Measurements from ENCODE around the gene OPN4.

Gene OPN4

GRCh38 chr10:86663576-86664339 lies 9.4 kb downstream of the OPN4 start:
- DNase-seq, result no peak

- no peak for DNase-seq
Measured at GRCh38 chr10:86664341-86665217, 10.2 kb downstream of the OPN4 start.

- no peak for DNase-seq
Measured at GRCh38 chr10:86665218-86665607, 10.9 kb downstream of the OPN4 start.

- DNase-seq, result no peak
Measured at GRCh38 chr10:86665868-86666267, 11.5 kb downstream of the OPN4 start.

GRCh38 chr10:86666538-86666937 lies 12.2 kb downstream of the OPN4 start:
- DNase-seq, result no peak

GRCh38 chr10:86667421-86668181 lies 13.3 kb downstream of the OPN4 start:
- DNase-seq, result no peak

GRCh38 chr10:86668297-86669165 lies 14.2 kb downstream of the OPN4 start, which contains the start of gene LDB3:
LDB3 (plus strand) TSS chr10:86668511; CDS start chr10:86668692, 181 bp downstream.
- DNase-seq, result no peak

- no peak for DNase-seq
Measured at GRCh38 chr10:86670290-86670811, 16.0 kb downstream of the OPN4 start.

GRCh38 chr10:86670876-86671275 lies 16.5 kb downstream of the OPN4 start:
- DNase-seq, result no peak

- DNase-seq, result no peak
Measured at GRCh38 chr10:86671419-86671818, 17.1 kb downstream of the OPN4 start.

GRCh38 chr10:86671985-86672710 lies 17.8 kb downstream of the OPN4 start:
- no peak for DNase-seq

GRCh38 chr10:86673216-86673826 lies 19.0 kb downstream of the OPN4 start:
- DNase-seq, result no peak

- DNase-seq, result no peak
Measured at GRCh38 chr10:86673827-86674581, 19.7 kb downstream of the OPN4 start.

- DNase-seq, result no peak
Measured at GRCh38 chr10:86674912-86675311, 20.6 kb downstream of the OPN4 start.

- no peak for DNase-seq
Measured at GRCh38 chr10:86677374-86677773, 23.0 kb downstream of the OPN4 start.

- DNase-seq, result no peak
Measured at GRCh38 chr10:86678999-86679792, 24.8 kb downstream of the OPN4 start.

GRCh38 chr10:86681047-86681446 lies 26.7 kb downstream of the OPN4 start:
- no peak for DNase-seq

- DNase-seq, result no peak
Measured at GRCh38 chr10:86681722-86682386, 27.5 kb downstream of the OPN4 start.

- DNase-seq, result no peak
Measured at GRCh38 chr10:86682675-86683074, 28.3 kb downstream of the OPN4 start.
